ENCODE results near the gene ZBTB7C. TPM values are rescaled to one million over a fixed set of nuclear protein-coding genes. Genes with fewer than 3 reads are reported as not detected.

ZBTB7C gene
- total and polyA plus RNA-seq, 2 of the 4 experiments (the other 2 are of a cell fraction) = not detected

- no peak overlapping the region for H3K9ac ChIP-seq (ENCODE audit: low read depth, low read length)
- no peak overlapping the region for H3K4me3 ChIP-seq (ENCODE audit: insufficient read depth, low read depth, low read length)
- no peak overlapping the region for H2AK5ac ChIP-seq (ENCODE audit: low read depth, low read length)
- TF ChIP-seq MAFK (IDR thresholded peaks at IDR 0.05; ENCODE audit: low read depth, low read length) (no peak), MAZ (IDR thresholded peaks at IDR 0.05; ENCODE audit: borderline replicate concordance, low read depth, low read length) (no peak), ELK1 (IDR thresholded peaks at IDR 0.05; ENCODE audit: borderline replicate concordance, low read depth, low read length) (no peak), RFX5 (IDR thresholded peaks at IDR 0.05; ENCODE audit: low read depth, low read length) (no peak), CTCF (conservative IDR thresholded peaks at IDR 0.05; ENCODE audit: low read depth, low read length) (no peak)
- H3K56ac ChIP-seq (ENCODE audit: extremely low read depth, insufficient read depth, low read length) = no peak overlapping the region
- no peak for DNase-seq
- no peak overlapping the region for H4K5ac ChIP-seq (ENCODE audit: low read depth, low read length)
- no peak overlapping the region for H2BK20ac ChIP-seq (ENCODE audit: low read depth, low read length)
- 90% methylated on average over 4 of the region's 9 CpGs; no CpG with 5 or more reads in 1 of the 2 experiments for WGBS, 2 experiments (ENCODE audit: extremely low coverage in 2 of 2, insufficient read length in 1 of 2)
- no peak overlapping the region for H2AFZ ChIP-seq (replicated peaks; ENCODE audit: low read length, poor library complexity)
- H3K9me1 ChIP-seq (ENCODE audit: insufficient read depth, low read length) = no peaks in the 10 kb centered on the region; the same call in 1 of the 2 replicates
- H4K8ac ChIP-seq (ENCODE audit: low read depth in 2 of 2, low read length in 2 of 2) = no peak overlapping the region
- H3K4ac ChIP-seq (ENCODE audit: low read depth, low read length) = no peak overlapping the region
- H3K9me3 ChIP-seq (ENCODE audit: control insufficient read depth, insufficient read depth, low read length) = no peaks in the 10 kb centered on the region
- 0 out of 2 replicates have a peak, but pooled peaks cover 5% of the 10 kb centered on the region for H4K20me1 ChIP-seq (ENCODE audit: insufficient read depth, low read length)
- peaks cover 6% of the 10 kb centered on the region for H3K4me1 ChIP-seq (ENCODE audit: control insufficient read depth, insufficient read depth, low read length)
- in situ Hi-C loops (cut with MboI; ENCODE audit: low sequenced_read_pairs) (no loop called here), dilution Hi-C loops (cut with HindIII; ENCODE audit: low sequenced_read_pairs, unreplicated experiment) (no loop called here), intact Hi-C loops (cut with micrococcal nuclease) (no loop called here)
- H2BK15ac ChIP-seq (ENCODE audit: low read depth, low read length) = no peak overlapping the region
- CTCF ChIA-PET = interaction anchor here (1.0 to 1.3 kb wide), 4 partner anchors 10 to 15 kb away, joined by 3 to 9 read pairs (median 4); no protein-coding TSS in a partner anchor
- H3K79me1 ChIP-seq (ENCODE audit: low read depth in 1 of 2, low read length in 2 of 2) = no peaks in the 10 kb centered on the region
- H2BK120ac ChIP-seq (ENCODE audit: low read depth, low read length) = no peak overlapping the region
- no peak overlapping the region for H3K4me2 ChIP-seq (ENCODE audit: low read depth, low read length)
- H3K18ac ChIP-seq (ENCODE audit: low read depth, low read length) = no peak overlapping the region
- H3K14ac ChIP-seq (replicated peaks; ENCODE audit: low read depth, low read length) = no peak overlapping the region
- H3K27me3 ChIP-seq (ENCODE audit: control insufficient read depth, insufficient read depth, low read length) = peaks cover 49% of the 10 kb centered on the region
- no peaks in the 10 kb centered on the region for H3K36me3 ChIP-seq (ENCODE audit: control insufficient read depth, insufficient read depth, low read length)
- no peak for ATAC-seq (ENCODE audit: low read depth)
- no peak overlapping the region for H3K23ac ChIP-seq (ENCODE audit: low read depth, low read length)
- BruUV-seq (replicated peaks) = no TSS peak
- no peak overlapping the region for H2AK9ac ChIP-seq (replicated peaks; ENCODE audit: low read depth, low read length, poor library complexity)
- no peak overlapping the region for H2BK5ac ChIP-seq (ENCODE audit: low read depth, low read length, poor library complexity, severe bottlenecking)
- POLR2A ChIA-PET (ENCODE audit: unreplicated experiment) = no interaction called here
- H4K91ac ChIP-seq (ENCODE audit: insufficient read depth, low read depth, low read length) = no peak overlapping the region
- no peak overlapping the region for H3K27ac ChIP-seq (ENCODE audit: insufficient read depth, low read length)
Observed at GRCh38 chr18:48456838-48457237, 47.7 kb upstream of the ZBTB7C start.
